Measurements from ENCODE around the gene PPP1R37.

Gene PPP1R37

GRCh38 chr19:45186509-45187334 lies 93.7 kb downstream of the PPP1R37 start:
- H3K23ac ChIP-seq (ENCODE audit: low read depth, low read length, poor library complexity), result peak overlapping the region; percentile 20
- H3K4me3 ChIP-seq (ENCODE audit: low read length in 2 of 2), result no peak overlapping the region
- peak overlapping the region; percentile 13 for H2AK5ac ChIP-seq (ENCODE audit: low read depth, low read length)
- peak overlapping the region; percentile 73 for H3K9ac ChIP-seq (ENCODE audit: low read depth, low read length, poor library complexity)
- H3K27ac ChIP-seq (replicated peaks; ENCODE audit: low read length), result no peak overlapping the region
- no peaks in the 10 kb centered on the region for H3K9me3 ChIP-seq (replicated peaks in 1 of 2; ENCODE audit: control insufficient read depth in 2 of 2, insufficient read depth in 1 of 2, low read depth in 1 of 2, low read length in 2 of 2)
- no peak overlapping the region for H4K8ac ChIP-seq (ENCODE audit: low read depth, low read length)
- H2AFZ ChIP-seq (ENCODE audit: low read length), result no peak overlapping the region
- peak overlapping the region; percentile 86 for H2BK12ac ChIP-seq (ENCODE audit: low read length)
- no peak overlapping the region for H3K4ac ChIP-seq (ENCODE audit: low read length)
- no peak overlapping the region for H4K91ac ChIP-seq (ENCODE audit: low read depth, low read length, poor library complexity)
- H2BK15ac ChIP-seq (ENCODE audit: low read length), result no peak overlapping the region
- H3K4me2 ChIP-seq (ENCODE audit: insufficient read depth, low read length, poor library complexity, severe bottlenecking), result no peak overlapping the region
- H3K36me3 ChIP-seq (replicated peaks in 1 of 2; ENCODE audit: control insufficient read depth in 2 of 2, insufficient read depth in 2 of 2, low read length in 2 of 2), result no peaks in the 10 kb centered on the region
- H3K18ac ChIP-seq (ENCODE audit: low read length), result no peak overlapping the region
- H3K4me1 ChIP-seq (ENCODE audit: control insufficient read depth in 2 of 2, insufficient read depth in 1 of 2, low read depth in 1 of 2, low read length in 2 of 2), result peaks cover 0 to 3% of the 10 kb centered on the region in 2 donors
- no peak overlapping the region for H2BK120ac ChIP-seq (ENCODE audit: low read depth, low read length)
- no peak for DNase-seq (ENCODE audit: low spot score)
- no peak overlapping the region for H3K14ac ChIP-seq (ENCODE audit: low read length)
- H3K79me1 ChIP-seq (ENCODE audit: low read depth, low read length), result no peaks in the 10 kb centered on the region
- H2BK5ac ChIP-seq (ENCODE audit: low read length), result no peak overlapping the region
- WGBS, 2 donors (ENCODE audit: extremely low coverage in 2 of 2, insufficient read length in 2 of 2, insufficient replicate concordance in 1 of 2), result no CpG with 5 or more reads among the region's 12 CpGs
- H3K27me3 ChIP-seq (ENCODE audit: control insufficient read depth in 3 of 3, insufficient read depth in 3 of 3, low read depth in 1 of 3, low read length in 3 of 3), result no peaks in the 10 kb centered on the region

GRCh38 chr19:45187421-45188100 lies 94.6 kb downstream of the PPP1R37 start:
- Histone ChIP-seq H2BK15ac (ENCODE audit: low read length) (no peak overlapping the region), H3K4ac (ENCODE audit: low read length) (no peak overlapping the region), H2BK12ac (ENCODE audit: low read length) (peak overlapping the region; percentile 86), H2AFZ (ENCODE audit: low read length) (no peak overlapping the region), H3K9ac (ENCODE audit: low read depth, low read length, poor library complexity) (peak overlapping the region; percentile 73), H3K36me3 (replicated peaks in 1 of 2; ENCODE audit: control insufficient read depth in 2 of 2, insufficient read depth in 2 of 2, low read length in 2 of 2) (no peaks in the 10 kb centered on the region), H3K4me1 (ENCODE audit: control insufficient read depth in 2 of 2, insufficient read depth in 1 of 2, low read depth in 1 of 2, low read length in 2 of 2) (peaks cover 0 to 3% of the 10 kb centered on the region in 2 donors), H2BK5ac (ENCODE audit: low read length) (no peak overlapping the region), H3K4me3 (ENCODE audit: low read length in 2 of 2) (no peak overlapping the region), H3K27me3 (ENCODE audit: control insufficient read depth in 3 of 3, insufficient read depth in 3 of 3, low read depth in 1 of 3, low read length in 3 of 3) (no peaks in the 10 kb centered on the region), H3K4me2 (ENCODE audit: insufficient read depth, low read length, poor library complexity, severe bottlenecking) (no peak overlapping the region), H2AK5ac (ENCODE audit: low read depth, low read length) (peak overlapping the region; percentile 13), H3K79me1 (ENCODE audit: low read depth, low read length) (no peaks in the 10 kb centered on the region), H3K27ac (replicated peaks; ENCODE audit: low read length) (no peak overlapping the region), H3K18ac (ENCODE audit: low read length) (peak overlapping the region; percentile 44), H3K23ac (ENCODE audit: low read depth, low read length, poor library complexity) (peak overlapping the region; percentile 20), H3K9me3 (replicated peaks in 1 of 2; ENCODE audit: control insufficient read depth in 2 of 2, insufficient read depth in 1 of 2, low read depth in 1 of 2, low read length in 2 of 2) (no peaks in the 10 kb centered on the region), H4K8ac (ENCODE audit: low read depth, low read length) (no peak overlapping the region), H2BK120ac (ENCODE audit: low read depth, low read length) (no peak overlapping the region), H3K14ac (ENCODE audit: low read length) (no peak overlapping the region), H4K91ac (ENCODE audit: low read depth, low read length, poor library complexity) (no peak overlapping the region)
- no peak for DNase-seq (ENCODE audit: low spot score)
- no CpG with 5 or more reads among the region's 12 CpGs for WGBS, 2 donors (ENCODE audit: extremely low coverage in 2 of 2, insufficient read length in 2 of 2, insufficient replicate concordance in 1 of 2)

DNA sequence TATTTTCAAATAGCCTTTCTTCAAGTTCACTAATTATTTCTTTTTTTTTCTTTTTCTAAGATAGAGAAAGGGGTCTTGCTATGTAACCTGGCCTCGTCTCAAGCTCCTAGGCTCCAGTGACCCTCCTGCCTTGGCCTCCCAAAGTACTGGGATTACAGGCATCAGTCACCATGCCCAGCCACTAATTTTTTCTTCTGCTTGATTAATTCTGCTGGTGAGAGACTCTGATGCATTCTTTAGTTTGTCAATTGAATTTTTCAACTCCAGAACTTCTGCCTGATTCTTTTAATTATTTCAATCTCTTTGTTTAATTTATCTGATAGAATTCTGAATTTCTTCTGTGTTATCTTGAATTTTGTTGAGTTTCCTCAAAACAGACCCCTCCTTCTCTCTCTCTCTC lies 97.0 kb downstream of the PPP1R37 start:
- no peak overlapping the region for H2BK15ac ChIP-seq (ENCODE audit: low read length)
- WGBS, 2 donors (ENCODE audit: extremely low coverage in 2 of 2, insufficient read length in 2 of 2, insufficient replicate concordance in 1 of 2), result no CpG with 5 or more reads among the region's 1 CpG
- no peak overlapping the region for H2BK5ac ChIP-seq (ENCODE audit: low read length)
- H4K8ac ChIP-seq (ENCODE audit: low read depth, low read length), result no peak overlapping the region
- no peak overlapping the region for H2BK12ac ChIP-seq (ENCODE audit: low read length)
- H3K4ac ChIP-seq (ENCODE audit: low read length), result no peak overlapping the region
- no peak overlapping the region for H3K14ac ChIP-seq (ENCODE audit: low read length)
- no peak overlapping the region for H3K23ac ChIP-seq (ENCODE audit: low read depth, low read length, poor library complexity)
- H3K4me2 ChIP-seq (ENCODE audit: insufficient read depth, low read length, poor library complexity, severe bottlenecking), result no peak overlapping the region
- H2AK5ac ChIP-seq (ENCODE audit: low read depth, low read length), result no peak overlapping the region
- H3K4me1 ChIP-seq (ENCODE audit: control insufficient read depth in 2 of 2, insufficient read depth in 1 of 2, low read depth in 1 of 2, low read length in 2 of 2), result peaks cover 0 to 3% of the 10 kb centered on the region in 2 donors
- H3K27ac ChIP-seq (replicated peaks; ENCODE audit: low read length), result no peak overlapping the region
- no peak overlapping the region for H2BK120ac ChIP-seq (ENCODE audit: low read depth, low read length)
- no peak overlapping the region for H2AFZ ChIP-seq (ENCODE audit: low read length)
- no peak overlapping the region for H3K4me3 ChIP-seq (ENCODE audit: low read length in 2 of 2)
- H4K91ac ChIP-seq (ENCODE audit: low read depth, low read length, poor library complexity), result no peak overlapping the region
- H3K27me3 ChIP-seq (ENCODE audit: control insufficient read depth in 3 of 3, insufficient read depth in 3 of 3, low read depth in 1 of 3, low read length in 3 of 3), result no peaks in the 10 kb centered on the region
- no peak overlapping the region for H3K9ac ChIP-seq (ENCODE audit: low read depth, low read length, poor library complexity)
- H3K18ac ChIP-seq (ENCODE audit: low read length), result no peak overlapping the region
- H3K36me3 ChIP-seq (replicated peaks in 1 of 2; ENCODE audit: control insufficient read depth in 2 of 2, insufficient read depth in 2 of 2, low read length in 2 of 2), result no peaks in the 10 kb centered on the region
- no peaks in the 10 kb centered on the region for H3K9me3 ChIP-seq (replicated peaks in 1 of 2; ENCODE audit: control insufficient read depth in 2 of 2, insufficient read depth in 1 of 2, low read depth in 1 of 2, low read length in 2 of 2)
- H3K79me1 ChIP-seq (ENCODE audit: low read depth, low read length), result no peaks in the 10 kb centered on the region
- no peak for DNase-seq (ENCODE audit: low spot score)

DNA sequence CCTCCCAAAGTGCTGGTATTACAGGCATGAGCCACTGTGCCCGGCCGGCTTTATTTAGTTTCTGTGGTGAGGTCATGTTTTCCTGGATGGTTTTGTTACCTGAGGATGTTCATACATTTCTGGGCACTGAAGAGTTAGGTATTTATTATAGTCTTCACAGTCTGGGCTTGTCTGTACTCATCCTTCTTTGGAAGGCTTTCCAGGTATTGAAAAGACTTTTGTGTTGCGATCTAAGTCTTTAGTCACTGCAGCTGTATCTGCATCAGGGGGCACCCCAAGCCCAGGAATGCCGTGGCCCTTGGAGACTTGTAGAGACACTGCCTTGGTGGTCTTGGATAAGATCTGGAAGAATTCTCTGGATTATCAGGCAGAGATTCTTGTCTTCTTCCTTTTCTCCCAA lies 98.4 kb downstream of the PPP1R37 start:
- H4K91ac ChIP-seq (ENCODE audit: low read depth, low read length, poor library complexity), result no peak overlapping the region
- WGBS, 2 donors (ENCODE audit: extremely low coverage in 2 of 2, insufficient read length in 2 of 2, insufficient replicate concordance in 1 of 2), result no CpG with 5 or more reads among the region's 4 CpGs
- H3K4me3 ChIP-seq (ENCODE audit: low read length in 2 of 2), result no peak overlapping the region
- H3K23ac ChIP-seq (ENCODE audit: low read depth, low read length, poor library complexity), result no peak overlapping the region
- H2AK5ac ChIP-seq (ENCODE audit: low read depth, low read length), result no peak overlapping the region
- H3K79me1 ChIP-seq (ENCODE audit: low read depth, low read length), result no peaks in the 10 kb centered on the region
- H3K9ac ChIP-seq (ENCODE audit: low read depth, low read length, poor library complexity), result no peak overlapping the region
- H3K27ac ChIP-seq (replicated peaks; ENCODE audit: low read length), result no peak overlapping the region
- H3K27me3 ChIP-seq (ENCODE audit: control insufficient read depth in 3 of 3, insufficient read depth in 3 of 3, low read depth in 1 of 3, low read length in 3 of 3), result no peaks in the 10 kb centered on the region
- no peak overlapping the region for H3K4ac ChIP-seq (ENCODE audit: low read length)
- DNase-seq (ENCODE audit: low spot score), result no peak
- no peak overlapping the region for H2BK5ac ChIP-seq (ENCODE audit: low read length)
- H3K14ac ChIP-seq (ENCODE audit: low read length), result no peak overlapping the region
- no peak overlapping the region for H2BK120ac ChIP-seq (ENCODE audit: low read depth, low read length)
- no peak overlapping the region for H2BK12ac ChIP-seq (ENCODE audit: low read length)
- H3K9me3 ChIP-seq (replicated peaks in 1 of 2; ENCODE audit: control insufficient read depth in 2 of 2, insufficient read depth in 1 of 2, low read depth in 1 of 2, low read length in 2 of 2), result no peaks in the 10 kb centered on the region
- H3K4me1 ChIP-seq (ENCODE audit: control insufficient read depth in 2 of 2, insufficient read depth in 1 of 2, low read depth in 1 of 2, low read length in 2 of 2), result peaks cover 0 to 3% of the 10 kb centered on the region in 2 donors
- no peak overlapping the region for H2BK15ac ChIP-seq (ENCODE audit: low read length)
- H4K8ac ChIP-seq (ENCODE audit: low read depth, low read length), result no peak overlapping the region
- no peaks in the 10 kb centered on the region for H3K36me3 ChIP-seq (replicated peaks in 1 of 2; ENCODE audit: control insufficient read depth in 2 of 2, insufficient read depth in 2 of 2, low read length in 2 of 2)
- H3K4me2 ChIP-seq (ENCODE audit: insufficient read depth, low read length, poor library complexity, severe bottlenecking), result no peak overlapping the region
- no peak overlapping the region for H3K18ac ChIP-seq (ENCODE audit: low read length)
- H2AFZ ChIP-seq (ENCODE audit: low read length), result peak overlapping the region; percentile 60
